GM19372 (cell line): Measurements from ENCODE around the gene FAM118A.
"Not testable (repeated sequence)": the region's sequence is repeated elsewhere in the genome, so short reads cannot be mapped to it uniquely, and the experiment has no call there.

ENCODE experiments used
- ATAC-seq: cut with Tn5 transposase; IDR thresholded peaks from one replicate; pipeline ENCODE4 v1.9.1; 2021; ENCODE audit warnings: mild to moderate bottlenecking, low read depth, moderate library complexity; ENCODE audit not compliant: unreplicated experiment

The FAM118A gene

DNA sequence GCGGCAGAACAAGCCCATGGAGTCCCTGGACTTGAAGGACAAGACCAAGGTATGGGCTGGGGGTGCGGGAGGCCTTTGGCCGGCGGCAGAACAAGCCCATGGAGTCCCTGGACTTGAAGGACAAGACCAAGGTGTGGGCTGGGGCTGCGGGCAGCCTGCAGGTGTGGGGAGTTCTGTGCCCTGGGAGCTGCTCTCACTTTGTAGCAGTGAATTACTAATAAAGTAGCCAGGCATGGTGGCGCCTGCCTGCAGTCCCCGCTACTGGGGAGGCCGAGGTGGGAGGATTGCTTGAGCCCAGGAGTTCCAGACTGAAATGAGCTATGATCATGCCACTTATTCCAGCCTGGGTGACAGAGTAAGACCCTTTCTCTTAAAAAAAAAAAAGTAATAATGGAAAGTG, 18.5 kb downstream of the FAM118A start:
- not testable (repeated sequence) for ATAC-seq

DNA sequence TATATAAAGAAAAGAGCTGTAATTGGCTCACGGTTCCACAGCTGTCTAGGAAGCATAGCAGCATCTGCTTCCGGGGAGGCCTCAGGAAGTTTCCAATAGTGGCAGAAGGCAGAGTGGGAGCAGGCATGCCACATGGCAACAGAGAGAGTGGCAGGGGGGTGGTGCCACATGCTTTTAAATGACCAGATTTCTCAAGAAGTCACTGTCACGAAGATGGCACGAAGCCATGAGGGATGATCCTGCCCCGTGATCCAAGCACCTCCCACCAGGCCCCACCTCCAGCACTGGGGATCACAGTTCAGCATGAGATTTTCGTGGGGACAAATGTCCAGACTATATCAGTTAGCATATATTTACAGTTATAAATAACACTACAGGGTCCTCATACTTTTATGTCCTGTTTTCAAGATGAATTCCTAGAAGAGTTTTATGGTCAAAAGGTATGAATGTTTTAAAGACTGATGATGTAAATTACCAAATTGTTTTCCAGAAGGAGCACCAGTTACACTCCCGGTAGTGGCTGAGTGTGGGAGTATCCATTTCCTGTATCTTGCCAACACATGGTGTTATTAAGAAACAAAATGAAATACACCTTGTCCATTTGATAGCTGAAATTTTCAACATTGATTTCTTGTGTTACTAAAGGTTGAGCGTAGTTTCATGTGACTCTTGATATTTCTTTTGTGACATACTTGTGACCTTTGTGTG, 19.2 kb downstream of the FAM118A start:
- ATAC-seq: no peak

DNA sequence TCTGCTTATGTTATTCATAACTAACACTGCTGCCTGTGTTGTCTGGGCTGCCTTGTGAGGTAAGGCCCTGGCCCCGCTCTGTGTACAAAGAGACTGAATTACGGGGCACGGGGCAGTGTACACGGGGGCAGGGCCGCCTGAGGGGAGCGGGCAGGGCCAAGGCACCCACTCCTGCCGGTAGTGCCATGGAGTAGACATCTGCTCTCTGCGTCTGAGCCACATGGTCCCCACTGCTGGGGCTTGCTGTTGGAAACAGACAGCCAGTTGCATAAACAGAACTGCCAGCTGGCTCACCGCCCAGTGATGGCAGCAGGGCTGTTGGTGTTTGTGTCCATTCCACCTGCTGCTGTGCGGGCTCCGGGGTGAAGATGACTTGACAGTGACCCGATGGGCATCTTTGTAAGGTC, 19.8 kb downstream of the FAM118A start:
- no peak for ATAC-seq

DNA sequence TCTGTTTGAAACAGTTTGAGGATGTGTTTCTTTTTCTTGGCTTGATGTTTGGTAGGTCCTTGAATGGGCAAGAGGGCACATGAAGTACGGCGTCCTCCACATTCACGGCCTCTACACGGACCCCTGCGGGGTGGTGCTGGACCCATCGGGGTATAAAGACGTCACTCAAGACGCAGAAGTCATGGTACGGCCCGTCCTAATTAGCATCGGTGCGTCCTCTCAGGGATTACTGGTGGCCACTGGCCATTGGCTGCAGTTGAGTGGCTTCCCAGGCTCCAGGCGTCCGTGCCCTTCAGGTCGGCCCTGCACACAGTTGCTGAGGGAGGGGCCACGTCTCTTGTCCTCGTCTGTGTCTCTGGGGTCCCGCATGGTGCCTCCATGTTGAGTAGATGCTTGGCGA, 20.8 kb downstream of the FAM118A start:
- no peak for ATAC-seq

DNA sequence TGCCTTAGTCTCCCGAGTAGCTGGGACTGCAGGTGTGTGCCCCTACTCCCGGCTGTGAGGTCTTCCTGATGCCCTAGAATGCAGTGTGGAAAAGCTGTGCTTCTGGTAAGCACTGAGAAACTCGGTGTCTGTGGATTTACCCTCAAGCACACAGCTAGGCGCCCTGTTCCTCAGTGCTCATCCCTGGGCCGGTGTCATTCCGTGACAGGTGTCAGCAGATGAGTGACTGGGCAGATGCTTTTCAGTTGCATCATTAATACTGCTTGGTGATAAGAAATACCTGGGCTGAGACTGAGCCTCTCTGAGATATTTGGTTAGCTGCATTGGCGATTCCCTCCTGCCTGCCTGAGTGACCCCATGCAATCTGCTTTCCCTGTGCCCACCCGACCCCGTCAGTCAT, 21.8 kb downstream of the FAM118A start:
- no peak for ATAC-seq

DNA sequence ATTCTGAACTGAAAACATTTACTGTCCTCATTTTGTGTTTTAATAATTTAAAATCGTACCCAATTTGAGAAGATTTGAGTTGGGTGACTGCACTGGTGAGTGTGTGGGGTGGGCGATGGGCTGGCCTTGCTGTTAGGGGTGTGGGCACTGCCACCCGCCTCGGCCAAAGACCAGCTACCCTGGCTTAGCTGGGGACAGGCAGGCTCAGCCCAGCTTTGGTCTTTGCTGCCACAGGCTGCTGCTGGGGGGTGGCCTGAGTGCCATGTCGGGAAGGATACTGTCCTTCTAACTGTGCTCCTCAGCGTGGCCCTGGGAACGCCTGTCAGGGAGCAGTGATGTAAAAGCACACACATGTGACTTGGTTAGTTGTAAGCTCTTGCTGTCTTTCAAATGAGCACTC, 22.3 kb downstream of the FAM118A start:
- no peak for ATAC-seq

DNA sequence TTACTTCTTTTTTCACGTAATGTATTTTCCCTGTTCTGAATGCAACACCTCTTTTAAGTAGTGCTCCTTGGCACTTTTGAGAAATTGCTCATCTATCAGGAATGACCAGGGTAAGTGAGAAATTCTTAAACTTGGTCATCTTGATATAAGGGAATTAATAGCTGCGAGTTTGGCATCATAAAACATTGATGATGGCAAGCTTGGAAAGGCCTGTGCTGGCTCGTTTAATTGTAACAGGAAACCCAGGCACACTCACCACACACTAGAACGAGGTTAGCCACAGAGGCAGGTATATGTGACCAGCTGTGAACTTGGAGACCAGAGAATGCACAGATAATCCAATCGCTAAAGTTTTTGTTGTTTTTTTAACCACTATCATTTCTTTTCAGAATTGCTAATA, 24.3 kb downstream of the FAM118A start:
- ATAC-seq: no peak

DNA sequence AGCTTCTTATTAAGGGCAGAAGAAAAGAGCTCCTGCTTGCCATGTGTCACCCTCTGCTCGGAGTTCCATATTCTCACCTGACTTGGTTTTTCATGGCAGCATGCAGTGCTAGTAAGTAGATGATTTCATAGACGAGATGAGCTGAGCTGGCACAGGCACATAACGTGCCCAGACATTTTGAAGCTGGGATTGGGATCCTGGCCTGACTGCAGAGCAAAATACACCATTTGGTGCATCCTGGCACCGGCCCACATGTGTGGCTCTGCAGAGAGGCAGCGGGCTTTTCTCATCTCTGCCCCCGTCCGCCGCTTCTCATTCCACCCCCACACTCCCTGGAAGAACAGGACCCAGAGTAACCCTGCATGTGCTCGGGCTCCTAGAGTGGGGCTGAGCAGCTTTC, 24.8 kb downstream of the FAM118A start:
- no peak for ATAC-seq

DNA sequence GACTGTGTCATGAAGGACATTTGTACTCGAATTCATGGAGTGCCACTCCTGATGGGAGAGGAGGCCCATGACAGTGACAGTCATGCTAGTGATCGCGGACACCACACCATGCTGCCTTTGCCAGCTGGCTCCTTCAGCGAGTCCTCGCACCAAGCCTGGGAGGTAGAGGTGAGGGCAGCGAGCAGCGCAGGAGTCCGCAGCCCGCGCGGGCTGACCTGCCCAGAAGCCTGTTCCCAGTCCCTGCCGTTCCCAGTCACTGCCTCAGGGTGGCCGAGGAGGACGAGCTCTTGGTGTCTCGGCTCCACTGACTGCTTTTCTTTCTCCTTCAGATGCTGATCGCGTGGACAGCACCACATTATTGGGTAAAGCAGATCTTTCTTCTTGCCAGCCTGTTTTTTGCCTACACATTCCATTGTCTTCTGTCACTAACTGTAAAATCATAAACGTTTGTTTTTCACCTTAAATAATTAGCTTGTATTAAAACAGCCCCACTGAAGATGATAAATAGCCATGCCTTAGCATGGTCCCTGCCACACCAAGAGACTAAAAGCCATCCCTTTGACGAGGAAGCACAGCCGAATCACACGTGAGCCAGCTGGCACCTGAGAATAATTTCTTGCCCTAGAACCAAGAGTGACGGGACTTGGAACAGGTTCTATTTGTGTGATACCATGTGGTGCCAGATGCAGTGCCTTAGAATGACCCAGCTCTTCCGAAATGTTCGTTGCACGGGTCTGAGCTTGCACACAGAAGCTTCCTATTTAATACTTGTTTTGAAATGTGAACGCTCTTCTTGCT, 25.5 kb downstream of the FAM118A start:
- no peak for ATAC-seq

DNA sequence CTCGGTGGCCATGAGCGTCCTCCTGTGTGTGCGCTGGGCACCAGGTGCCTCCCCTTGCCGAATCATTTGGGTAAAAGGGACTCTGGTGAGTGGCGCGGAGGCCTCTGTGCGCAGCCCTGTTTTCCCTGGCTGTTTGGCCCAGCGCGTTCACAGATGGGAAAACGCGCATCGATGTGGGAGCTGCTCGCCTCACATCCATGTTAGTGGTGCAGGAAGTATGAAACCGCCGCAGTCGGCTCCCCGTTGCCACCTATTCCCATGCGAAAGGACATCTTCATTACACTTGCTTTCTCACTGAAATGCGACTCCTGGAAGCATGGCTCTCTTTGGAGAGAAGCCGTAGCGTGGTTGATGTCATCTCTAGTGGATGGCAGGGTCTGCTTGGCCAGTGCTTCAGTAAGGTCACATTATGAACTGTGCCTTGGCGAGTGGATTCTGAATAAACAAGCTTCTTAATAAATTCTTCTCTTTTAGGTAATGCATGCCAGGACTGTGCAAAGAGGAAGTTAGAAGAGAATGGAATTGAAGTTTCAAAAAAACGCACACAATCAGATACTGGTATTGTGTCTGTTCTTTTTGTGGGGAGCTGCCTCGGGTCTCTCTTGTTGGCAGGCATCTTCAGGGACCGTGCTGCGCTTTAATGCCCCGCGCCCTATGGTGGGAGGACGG, 26.3 kb downstream of the FAM118A start:
- no peak for ATAC-seq

DNA sequence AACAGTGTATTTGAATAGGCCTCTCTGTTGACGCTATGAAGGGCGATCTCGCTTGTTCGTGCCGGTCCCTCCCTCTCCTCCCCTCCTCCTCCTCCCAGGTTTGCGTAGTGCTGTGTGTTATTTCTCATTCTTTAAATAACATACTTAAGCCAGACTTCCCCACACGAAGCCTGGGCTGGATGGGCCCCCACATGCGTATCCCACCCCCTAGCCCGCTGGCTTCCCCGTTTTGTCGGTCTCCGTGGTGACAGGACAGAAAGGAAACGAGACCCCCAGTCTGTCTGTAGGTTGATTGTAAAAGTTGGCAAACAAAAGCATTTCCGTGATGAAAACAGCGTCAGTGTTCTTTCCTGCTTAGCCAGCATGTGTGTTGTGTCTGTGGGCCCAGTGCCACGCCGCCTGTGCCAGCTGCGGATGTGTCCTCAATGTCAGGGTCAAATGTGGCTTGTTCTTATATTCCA, 27.3 kb downstream of the FAM118A start:
- no peak for ATAC-seq

DNA sequence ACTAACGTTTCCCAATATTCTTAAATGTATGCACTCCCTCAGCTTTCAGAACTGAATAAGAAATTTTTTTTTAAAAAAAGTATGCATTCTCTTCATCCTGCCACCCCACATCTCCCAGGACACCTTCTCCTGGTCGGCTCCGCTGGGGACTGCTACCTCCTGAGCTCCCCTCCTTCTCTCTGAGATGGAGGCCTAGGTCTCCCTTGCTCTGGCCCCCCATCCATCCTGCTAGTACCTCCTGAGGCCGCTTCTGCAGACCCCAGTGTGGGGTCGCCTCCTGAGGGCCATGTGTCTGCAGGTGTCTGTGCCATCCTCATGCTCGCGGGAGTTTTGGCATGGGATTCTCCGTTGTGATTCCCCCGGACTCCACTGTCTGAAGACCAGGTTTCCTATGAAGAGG, 27.8 kb downstream of the FAM118A start:
- ATAC-seq: no peak

DNA sequence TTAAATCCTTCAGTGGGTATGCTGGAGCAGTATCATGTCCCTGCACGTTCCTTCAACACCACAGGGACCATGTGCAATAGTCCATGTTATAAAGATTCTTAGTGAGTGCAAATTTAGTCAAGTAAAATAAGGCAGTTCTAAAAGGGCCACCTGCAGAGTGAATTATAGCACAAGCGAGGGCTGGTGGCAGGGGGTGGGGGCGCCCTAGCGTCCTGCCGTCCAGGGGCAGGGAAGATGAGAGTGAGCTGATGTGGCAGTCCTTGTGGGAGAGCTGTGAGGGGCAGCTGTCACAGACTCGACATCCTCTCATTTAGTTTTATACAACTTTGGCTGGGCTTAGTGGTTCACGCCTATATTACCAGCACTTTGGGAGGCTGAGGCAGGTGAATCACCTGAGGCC, 29.1 kb downstream of the FAM118A start:
- no peak for ATAC-seq

DNA sequence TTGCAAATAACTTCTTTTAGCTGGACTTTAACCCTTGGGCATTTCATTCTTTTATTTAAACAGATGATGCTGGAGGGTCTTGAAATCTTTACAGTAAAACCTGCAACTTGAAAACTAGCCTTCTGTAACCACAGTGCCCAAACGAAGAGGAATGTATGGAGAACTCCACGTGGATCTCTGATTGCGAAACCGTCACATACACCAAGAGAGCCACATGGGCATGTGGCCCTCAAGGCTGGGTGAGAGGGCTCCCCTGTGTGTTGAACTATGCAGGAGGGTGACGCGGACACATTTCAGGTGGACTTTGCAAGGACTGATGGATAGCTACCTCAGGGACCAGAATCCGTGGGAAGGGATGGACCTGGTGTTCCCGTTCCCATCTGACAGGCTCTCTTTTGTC, 30.6 kb downstream of the FAM118A start:
- ATAC-seq: no peak

DNA sequence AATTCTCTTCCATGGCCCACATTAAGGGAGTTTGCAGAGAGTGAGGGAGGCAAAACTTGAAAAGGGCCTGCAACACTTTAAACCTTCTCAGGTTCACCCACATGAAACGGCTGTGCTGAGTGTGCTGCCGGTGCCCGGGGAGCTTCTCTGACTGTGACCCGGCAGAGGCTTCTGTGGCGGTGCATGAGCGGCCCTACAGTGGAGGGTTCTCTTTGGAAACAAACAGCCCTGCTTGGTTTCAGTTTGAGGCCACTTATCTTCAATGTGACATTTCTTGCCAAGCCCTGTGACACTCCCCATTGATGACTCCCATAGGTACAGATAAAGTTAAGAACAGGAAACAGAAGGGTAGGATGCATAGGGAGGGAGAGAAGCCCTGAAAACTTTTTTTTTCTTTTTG, 31.8 kb downstream of the FAM118A start:
- ATAC-seq: no peak

DNA sequence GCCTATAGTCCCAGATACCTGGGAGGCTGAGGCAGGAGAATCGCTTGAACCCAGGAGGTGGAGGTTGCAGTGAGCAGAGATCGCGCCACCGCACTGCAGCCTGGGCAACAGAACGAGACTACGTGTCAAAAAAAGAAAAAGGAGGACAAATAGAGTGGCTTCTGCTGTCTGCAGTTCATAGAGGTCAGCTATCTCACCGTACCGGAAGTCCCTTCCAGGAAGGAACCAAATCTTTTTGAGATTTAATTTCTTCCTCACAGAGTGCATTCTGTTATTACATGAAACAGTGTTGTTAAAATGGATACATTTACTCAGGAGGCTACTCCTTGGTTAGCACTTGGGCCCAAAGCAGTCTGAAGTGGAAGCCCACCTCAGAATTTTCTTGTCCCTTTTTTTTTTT, 33.4 kb downstream of the FAM118A start:
- ATAC-seq: no peak

DNA sequence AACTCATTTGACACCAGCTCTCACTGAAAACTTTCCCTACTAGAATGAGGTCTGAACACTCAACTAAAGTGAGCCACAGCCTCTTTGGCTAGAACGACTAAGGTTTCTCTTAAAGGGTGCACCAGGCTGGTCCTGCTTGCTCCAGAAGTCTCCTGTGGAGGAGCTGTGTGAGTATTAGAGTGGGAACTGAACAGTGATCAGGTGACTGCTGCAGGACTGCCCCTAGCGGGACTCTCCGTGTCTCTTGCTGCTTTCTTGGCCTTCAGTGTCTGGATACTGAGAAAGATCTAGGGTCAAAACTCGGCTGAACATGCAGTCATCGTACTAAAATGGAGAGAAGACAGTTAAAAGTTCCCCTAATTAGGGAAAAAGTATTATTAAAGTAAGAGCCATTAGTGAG, 34.6 kb downstream of the FAM118A start:
- ATAC-seq: no peak

DNA sequence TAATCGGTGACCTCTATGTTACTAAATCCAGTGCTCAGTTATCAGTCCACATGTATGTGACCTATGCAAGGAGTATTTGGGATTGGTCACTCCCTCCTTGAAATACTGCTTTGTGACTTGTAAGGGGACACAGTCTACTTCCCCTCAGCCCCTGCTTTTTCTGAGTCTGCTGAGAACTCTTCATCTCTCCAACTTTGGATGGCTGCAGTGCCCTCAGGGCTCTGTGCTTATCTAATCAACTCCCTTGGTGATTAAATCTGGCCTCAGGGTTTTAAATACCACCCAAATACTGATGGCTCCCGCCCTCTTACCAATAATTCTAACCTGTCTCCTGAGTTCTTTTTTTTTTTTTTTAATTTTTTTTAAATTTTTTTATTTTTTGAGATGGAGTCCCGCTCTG, 40.2 kb downstream of the FAM118A start:
- ATAC-seq: no peak

DNA sequence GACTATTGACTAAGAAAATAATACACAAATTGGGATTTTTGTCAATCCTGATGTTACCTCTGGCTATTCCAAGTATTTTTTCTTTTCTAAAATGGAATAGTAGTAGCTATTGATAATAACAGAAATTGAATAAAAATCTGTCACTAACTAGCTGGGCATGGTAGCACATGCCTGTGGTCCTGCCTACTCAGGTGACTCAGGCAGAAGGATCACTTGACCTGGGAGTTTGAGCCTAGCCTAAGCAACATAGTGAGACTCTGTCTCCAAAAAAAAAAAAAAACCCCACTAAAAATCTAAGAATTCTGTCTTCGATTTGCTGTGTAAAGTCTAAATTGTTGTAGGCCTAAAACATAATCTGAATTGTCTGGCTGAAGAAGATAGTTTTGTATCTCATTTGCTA, 42.2 kb downstream of the FAM118A start:
- no peak for ATAC-seq

DNA sequence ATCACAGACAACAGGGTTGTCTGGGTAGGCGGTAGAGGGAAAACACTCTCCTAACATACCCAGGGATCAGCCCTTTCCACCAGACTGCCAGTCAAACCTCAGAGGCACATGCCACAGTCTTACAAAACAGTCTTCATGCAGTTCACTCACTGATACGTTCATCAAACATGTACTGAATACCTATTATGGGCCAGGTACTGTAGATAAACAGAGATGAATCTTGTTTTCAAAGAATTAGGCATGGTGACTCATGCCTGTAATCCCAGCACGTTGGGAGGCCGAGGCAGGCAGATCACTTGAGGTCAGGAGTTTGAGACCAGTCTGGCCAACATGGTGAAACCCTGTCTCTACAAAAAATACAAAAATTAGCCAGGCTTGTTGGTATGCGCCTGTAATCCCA, 43.0 kb downstream of the FAM118A start:
- not testable (repeated sequence) for ATAC-seq

DNA sequence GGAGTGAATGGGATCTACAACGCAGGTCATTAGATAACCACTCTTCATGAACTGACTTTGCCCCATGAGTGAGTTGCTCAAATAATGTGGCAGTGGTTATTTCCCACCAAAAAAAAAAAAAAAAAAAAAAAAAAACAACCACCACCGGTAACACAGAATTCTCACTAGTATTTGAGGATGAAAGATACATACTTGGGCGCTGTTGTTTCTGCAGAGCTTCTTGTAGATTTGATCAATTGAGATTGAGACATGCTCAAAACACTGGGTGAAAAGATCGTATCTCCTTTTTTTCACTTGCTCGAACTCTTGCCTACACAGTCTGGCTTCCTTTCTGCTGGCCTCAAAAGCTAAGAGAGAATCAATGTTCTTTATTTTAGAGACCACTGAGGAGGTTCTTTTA, 44.1 kb downstream of the FAM118A start:
- no peak for ATAC-seq

DNA sequence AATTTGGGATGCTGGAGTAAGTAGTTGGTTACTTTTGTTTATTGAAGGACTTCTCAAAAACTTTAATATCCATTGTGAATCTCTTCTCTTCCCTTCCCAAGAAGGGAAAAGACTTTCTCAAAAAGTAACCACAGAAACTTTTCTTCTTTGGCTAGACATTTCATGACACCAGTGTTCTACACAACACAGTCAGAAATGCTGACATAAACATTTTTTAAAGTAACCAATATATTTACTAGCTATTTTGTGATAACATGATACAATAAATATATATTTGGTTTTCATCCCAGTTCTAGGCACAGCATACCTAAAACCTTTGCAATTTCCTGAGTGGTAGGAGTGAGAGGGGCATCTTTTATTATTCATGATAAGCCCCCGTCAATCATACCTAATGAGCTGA, 47.8 kb downstream of the FAM118A start:
- ATAC-seq: no peak
